Keratinocyte (primary cell): ENCODE data around the gene RABL6.

Source experiments
- EZH2 ChIP-seq: IDR thresholded peaks from one replicate; pipeline ENCODE4 v1.6.1; 2012; ENCODE audit warnings: inconsistent platforms, mild to moderate bottlenecking, low read length, moderate library complexity
- TF ChIP-seq, protein P1 (sequence below), 3 experiments: IDR thresholded peaks in 1 of 3; conservative IDR thresholded peaks in 1 of 3; optimal IDR thresholded peaks in 1 of 3; 2 replicates in 2 of 3; 3 replicates in 1 of 3; pipeline versions ENCODE3 to v1.5.1; 2011; ENCODE audit warnings: low read length in 3 of 3, mild to moderate bottlenecking in 3 of 3, moderate library complexity in 2 of 3, control low read depth in 1 of 3, inconsistent platforms in 1 of 3; ENCODE audit not compliant: insufficient read depth in 2 of 3; ENCODE audit errors: extremely low read depth in 1 of 3

DNA sequence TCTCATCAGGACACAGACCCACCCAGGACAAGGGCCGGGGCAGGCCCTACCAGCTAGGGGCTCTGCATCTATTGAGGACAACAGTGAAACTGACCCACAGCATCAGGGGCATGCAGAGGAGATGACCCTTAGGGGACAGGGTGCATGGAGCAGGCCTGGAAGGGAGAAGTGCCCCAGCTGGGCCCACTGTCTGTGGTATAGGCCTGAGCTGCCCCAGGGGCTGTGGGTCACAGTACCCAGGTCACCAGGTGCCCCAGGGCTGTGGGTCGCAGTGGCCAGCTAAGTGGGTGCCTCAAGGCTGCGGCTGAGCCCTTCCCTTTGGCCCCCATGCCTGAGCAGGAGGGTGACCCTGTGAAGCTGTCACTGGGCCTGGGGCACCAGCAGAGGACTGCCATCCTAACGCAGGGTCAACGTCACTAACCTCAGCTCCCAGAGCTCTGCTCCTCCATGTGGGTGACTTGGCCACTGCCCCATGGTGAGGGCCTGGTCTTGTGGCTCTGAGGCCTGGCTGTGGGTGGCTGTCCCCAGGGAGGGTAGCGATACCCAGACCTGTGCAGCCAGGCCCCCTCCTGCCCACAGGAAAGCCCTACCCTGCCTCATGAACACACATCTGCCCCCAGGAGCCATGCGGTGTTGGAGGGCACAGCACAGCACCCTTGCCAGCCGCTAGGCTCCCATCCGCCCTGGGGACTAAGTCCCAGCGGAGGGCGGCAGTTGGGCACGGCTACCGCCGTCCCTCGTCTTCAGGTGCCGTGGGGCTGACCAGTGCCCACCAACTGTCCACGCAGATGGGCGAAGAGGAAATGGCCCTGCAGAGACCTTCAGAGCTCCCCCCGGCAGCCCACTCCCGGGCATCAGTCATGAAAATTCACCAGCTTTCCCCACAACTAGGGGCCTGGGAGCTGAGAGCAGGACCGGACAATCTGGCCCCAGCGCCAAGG, 53.5 kb downstream of the RABL6 start:
- TF ChIP-seq EZH2, result no peak
- TF ChIP-seq, protein P1, sequence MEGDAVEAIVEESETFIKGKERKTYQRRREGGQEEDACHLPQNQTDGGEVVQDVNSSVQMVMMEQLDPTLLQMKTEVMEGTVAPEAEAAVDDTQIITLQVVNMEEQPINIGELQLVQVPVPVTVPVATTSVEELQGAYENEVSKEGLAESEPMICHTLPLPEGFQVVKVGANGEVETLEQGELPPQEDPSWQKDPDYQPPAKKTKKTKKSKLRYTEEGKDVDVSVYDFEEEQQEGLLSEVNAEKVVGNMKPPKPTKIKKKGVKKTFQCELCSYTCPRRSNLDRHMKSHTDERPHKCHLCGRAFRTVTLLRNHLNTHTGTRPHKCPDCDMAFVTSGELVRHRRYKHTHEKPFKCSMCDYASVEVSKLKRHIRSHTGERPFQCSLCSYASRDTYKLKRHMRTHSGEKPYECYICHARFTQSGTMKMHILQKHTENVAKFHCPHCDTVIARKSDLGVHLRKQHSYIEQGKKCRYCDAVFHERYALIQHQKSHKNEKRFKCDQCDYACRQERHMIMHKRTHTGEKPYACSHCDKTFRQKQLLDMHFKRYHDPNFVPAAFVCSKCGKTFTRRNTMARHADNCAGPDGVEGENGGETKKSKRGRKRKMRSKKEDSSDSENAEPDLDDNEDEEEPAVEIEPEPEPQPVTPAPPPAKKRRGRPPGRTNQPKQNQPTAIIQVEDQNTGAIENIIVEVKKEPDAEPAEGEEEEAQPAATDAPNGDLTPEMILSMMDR (optimal IDR thresholded peaks at IDR 0.05 in 1 of 3, IDR thresholded peaks at IDR 0.05 in 1 of 3, conservative IDR thresholded peaks at IDR 0.05 in 1 of 3; ENCODE audit: extremely low read depth in 1 of 3, insufficient read depth in 2 of 3, low read length in 3 of 3), result no peak
